ENCODE results near the gene MOB3B.

Gene MOB3B

DNA sequence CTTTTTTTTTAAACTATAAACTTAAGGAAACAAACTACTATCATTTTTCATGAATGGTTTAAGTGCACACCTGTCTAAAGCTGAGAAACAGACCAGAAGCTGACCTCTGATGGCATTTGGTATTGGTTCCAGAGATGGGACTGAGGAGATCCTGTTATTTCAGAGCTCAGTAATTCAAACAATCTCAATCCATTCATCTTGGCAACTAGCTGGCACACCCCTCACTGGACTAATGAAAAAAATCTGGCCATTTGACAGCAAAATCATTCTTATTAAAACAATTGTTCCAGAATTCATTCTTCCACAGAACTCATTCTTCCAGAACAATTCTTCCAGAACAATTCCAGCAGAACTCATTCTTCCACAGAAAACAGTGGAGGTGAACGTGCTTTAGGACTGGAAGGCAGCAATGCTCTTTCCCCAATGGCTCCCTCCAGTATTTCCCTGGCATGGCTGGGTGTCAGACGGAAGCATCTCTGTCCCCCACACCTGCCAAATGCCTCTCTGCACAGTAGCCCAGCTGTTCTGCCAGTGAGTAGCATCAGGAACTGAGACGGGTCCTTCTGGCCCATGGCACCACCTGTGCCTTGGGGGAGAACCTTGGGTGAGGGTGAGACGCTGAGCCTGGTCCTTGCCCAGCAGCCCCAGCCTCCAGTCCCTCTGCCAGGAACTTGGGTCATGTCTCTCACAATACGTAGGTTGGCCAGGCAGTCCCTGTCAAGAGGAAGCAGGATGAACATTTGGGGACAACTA is 145.2 kb downstream of the MOB3B start:
- no peak for DNase-seq

- DNase-seq = no peak
Measured at GRCh38 chr9:27383524-27383923, 146.1 kb downstream of the MOB3B start.

DNA sequence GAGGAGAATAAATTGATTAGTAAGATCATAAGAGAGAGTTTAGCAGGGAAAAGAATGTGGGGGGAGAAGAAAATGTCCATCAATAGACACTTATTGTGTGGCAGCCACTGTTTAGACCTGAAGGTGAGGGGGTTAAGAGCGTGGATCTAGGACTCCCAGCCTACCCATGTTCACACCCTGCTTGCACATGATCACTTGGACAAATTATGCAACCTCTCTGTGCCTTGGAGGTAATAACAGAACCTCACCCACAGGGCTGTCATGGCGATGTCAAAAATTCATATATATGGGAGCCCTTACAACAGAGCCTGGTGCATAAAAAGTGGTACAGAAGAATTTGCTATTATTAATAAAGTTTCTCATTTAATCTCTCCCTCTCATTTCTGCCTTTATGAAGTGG is 146.6 kb downstream of the MOB3B start:
- no peak for DNase-seq

GRCh38 chr9:27382308-27382707 is 147.3 kb downstream of the MOB3B start:
- no peak for DNase-seq

DNA sequence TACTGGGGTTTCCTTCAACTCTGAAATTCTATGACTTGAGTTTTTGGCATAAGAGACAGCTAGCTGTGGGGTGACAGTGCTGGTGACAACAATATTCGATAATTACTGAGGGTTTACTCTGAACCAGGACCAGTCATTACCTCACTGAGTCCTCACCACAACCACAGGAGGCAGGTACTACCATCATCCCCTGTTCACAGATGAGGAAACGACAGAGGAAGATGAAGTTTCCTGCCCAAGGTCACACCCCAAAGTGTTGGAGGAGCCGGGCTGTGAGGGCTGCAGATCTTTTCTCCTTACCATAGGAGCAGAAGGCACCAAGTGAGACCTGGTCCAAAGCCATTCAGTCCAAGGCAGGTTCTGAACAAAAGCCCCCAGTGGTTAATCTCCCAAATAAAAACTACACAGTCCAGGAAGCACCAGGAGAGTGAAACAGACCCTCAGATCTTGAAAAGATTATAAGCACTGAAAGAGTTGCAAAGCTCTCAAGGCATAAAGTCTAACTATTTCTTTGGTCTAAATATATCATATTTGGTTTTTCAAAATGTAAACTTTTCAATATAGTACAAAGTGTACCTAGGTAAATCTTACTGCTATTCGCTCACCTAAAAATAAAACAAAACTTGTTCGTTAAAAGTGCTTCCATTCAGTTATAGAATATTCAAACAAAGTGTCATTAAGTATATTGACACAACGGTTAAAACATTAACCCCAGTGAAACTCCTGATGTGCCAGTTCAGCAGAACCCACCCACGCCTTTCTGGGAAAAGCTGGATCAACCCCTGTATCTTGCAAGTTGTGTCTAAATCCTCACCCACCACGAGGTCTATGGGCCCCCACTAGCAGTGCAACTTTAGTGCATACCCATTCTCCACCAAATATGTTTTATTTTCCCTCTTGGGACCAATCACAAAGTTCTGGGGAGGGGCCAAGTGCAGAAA is 150.0 kb downstream of the MOB3B start:
- DNase-seq = no peak

DNA sequence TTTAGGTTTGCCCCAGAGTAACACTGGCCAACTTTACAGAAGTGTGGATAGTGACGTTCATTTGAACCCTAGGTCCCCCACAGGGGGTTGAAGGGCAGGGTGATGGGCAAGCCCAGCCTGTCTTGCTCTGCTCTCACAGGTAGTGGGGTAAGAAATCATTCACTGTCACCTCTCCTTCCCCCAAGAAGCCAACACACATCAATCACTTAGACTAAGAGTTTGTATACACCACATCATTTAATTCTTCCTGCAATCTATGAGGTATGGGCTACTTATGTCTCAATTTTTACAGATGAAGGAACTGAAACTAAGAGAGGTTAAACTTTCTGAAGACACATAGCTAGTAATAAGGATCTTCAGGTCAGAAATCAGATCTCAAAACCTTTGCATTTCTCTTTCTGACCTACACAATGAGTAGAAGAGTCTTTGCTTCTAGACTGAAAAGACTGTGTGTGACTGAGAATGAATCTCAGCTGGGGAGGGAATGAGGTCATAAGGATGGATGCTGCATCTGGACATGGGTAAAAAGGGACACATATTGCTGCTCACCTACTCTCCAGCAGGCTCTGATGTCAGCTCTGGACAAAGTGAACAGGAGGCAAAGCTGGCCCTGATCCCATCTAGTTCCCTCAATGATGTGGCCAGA is 151.7 kb downstream of the MOB3B start:
- no peak for DNase-seq

DNA sequence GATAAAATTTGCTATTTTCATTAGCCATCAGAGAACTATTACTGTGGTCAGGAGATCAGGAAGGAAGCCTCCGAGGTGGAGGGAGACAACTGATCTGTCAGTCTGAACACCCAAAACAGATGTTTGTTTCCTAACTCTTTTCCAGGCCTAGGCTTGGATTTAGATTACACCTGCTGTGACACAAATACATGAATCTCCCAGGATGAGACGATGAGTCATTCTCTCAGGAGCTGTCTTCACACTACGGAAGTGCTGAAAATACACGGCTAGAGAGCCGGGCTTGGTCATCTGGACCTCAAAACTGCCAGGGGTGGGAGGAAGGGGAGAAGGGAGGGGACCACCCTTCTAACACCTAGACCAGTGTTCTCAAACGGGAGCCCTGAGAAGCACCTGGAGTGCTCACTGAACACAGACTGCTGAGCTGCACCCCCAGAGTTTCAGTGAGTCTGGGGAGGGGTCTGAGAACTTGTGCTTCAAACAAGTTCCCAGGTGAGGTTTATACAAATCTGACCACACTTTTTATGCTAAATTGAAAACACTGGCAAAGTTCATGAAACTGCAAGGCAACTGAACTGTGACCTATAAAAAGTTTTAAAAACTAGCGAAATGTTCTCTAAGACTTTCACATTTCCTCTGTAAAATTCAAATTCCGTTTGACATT is 152.3 kb downstream of the MOB3B start:
- DNase-seq = no peak

- no peak for DNase-seq
Measured at GRCh38 chr9:27373851-27374250, 155.8 kb downstream of the MOB3B start.

DNA sequence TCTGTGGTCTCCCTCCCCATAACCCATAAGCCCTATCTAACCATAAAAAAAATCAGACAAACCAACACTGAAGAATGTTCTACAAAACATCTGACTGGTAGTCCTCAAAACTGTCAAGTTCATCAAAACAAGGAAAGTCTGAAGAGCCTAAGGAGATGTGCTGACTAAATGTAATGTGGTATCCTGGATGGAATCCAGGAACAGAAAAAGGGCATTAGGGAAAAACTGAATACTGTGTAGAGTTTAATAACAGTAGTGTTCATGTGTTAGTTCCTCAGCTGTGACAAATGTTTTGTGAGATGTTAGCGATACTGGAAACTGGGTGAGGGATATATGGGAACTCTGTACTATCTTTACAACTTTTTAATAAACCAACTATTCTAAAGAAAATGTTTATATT is 157.0 kb downstream of the MOB3B start:
- no peak for DNase-seq

DNA sequence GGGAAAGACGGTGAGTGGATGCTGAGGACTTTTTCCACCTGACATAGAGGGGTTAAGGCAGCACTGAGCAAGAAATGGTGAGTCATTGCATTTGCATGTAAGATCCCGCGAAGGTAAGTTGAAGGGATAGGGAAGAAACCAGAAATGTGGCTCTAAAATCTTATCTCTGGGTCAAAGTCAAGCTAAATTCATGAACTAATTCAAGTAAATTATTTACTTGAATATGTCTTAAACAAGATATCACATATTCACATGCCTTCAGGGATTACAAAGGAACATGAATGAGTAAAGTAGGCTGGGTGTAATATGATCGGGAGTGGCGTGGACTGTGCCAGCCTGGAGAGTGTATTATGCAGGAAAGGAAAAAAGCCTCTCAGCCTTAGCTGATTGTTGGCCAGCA is 158.2 kb downstream of the MOB3B start:
- no peak for DNase-seq

DNA sequence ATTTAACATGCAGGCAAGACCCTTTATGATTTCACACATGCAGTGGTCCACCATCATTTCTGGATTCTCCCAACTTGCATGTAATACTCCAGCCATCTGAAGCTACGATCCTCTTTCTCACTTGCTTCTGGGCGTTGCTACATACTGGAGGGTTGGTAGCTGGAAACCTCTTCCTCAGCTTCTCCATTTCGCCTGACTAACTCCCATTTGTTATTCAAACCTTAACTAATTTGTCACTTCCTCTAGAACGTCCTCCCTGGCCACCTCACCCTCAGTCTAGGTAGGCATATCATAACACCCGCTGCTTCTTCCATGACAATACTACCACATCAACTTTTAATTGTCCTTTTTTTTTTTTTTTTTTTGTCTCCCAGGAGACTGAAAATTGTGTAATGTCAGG is 160.0 kb downstream of the MOB3B start:
- no peak for DNase-seq

- no peak for DNase-seq
Measured at GRCh38 chr9:27368316-27368985, 161.2 kb downstream of the MOB3B start.

- DNase-seq = no peak
Measured at GRCh38 chr9:27367921-27368315, 161.7 kb downstream of the MOB3B start.

DNA sequence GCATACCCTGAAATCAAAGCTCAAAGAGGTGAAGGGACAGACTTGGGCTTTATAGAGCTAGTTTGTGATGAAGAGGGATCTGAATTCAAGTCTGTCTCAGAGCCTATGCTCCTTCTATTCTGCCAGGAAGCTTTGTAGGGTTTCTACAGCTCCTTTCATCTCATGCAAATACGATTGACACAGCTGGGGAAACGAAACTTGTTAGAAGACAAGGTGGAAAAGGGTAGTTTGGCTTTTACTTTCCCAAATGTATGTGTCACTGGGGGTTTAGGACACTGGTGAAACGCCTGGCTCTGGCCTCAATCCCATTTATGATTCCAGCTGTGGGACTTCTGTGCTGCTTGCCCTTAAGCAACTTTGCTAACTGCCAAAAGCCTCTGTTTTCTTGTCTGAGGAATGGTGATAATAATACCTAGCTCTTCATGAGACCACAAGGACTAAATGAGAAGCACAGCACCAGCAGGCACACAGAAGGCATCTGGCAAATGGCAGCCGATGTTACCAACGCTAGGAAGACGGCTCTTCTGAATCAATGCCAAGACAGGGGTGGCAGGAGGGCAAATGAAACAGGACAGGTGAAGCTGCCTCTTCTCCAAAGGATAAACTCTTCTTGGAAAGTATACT is 162.3 kb downstream of the MOB3B start:
- no peak for DNase-seq

- DNase-seq = peak; percentile 46
Measured at GRCh38 chr9:27365707-27366376, 163.8 kb downstream of the MOB3B start.

GRCh38 chr9:27362447-27363210 is 167.0 kb downstream of the MOB3B start:
- no peak for DNase-seq

- no peak for DNase-seq
Measured at GRCh38 chr9:27361492-27361891, 168.1 kb downstream of the MOB3B start.

- DNase-seq = no peak
Measured at GRCh38 chr9:27359763-27360162, 169.9 kb downstream of the MOB3B start.

DNA sequence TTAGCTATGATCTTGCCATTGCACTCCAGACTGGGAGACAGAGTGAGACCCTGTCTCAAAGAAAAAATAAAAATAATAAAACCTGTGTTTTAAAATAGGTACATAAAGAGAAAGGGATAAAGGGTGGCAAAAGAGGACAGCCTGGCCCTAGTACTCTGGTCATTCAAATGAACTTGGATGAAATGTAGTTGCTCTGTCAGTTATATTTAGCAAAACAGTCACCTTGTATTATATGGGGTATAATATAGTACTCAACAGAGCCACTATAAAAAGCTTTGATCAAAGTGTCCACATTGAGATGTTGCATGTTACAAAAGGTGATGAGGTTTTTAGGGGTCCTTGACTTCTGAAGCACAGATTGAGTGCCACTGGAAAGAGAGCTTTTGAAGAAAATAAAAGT is 171.6 kb downstream of the MOB3B start:
- DNase-seq = no peak

GRCh38 chr9:27356446-27356845 is 173.2 kb downstream of the MOB3B start:
- no peak for DNase-seq

- no peak for DNase-seq
Measured at GRCh38 chr9:27355166-27355565, 174.4 kb downstream of the MOB3B start.
